GM21447 (cell line): ENCODE results near the gene AHNAK2.
"Not testable (repeated sequence)": the region's sequence is repeated elsewhere in the genome, so short reads cannot be mapped to it uniquely, and the experiment has no call there.

Experiments used
- ATAC-seq: cut with Tn5 transposase; IDR thresholded peaks from one replicate; pipeline ENCODE4 v1.9.1; 2021; ENCODE audit not compliant: unreplicated experiment

AHNAK2 gene

DNA sequence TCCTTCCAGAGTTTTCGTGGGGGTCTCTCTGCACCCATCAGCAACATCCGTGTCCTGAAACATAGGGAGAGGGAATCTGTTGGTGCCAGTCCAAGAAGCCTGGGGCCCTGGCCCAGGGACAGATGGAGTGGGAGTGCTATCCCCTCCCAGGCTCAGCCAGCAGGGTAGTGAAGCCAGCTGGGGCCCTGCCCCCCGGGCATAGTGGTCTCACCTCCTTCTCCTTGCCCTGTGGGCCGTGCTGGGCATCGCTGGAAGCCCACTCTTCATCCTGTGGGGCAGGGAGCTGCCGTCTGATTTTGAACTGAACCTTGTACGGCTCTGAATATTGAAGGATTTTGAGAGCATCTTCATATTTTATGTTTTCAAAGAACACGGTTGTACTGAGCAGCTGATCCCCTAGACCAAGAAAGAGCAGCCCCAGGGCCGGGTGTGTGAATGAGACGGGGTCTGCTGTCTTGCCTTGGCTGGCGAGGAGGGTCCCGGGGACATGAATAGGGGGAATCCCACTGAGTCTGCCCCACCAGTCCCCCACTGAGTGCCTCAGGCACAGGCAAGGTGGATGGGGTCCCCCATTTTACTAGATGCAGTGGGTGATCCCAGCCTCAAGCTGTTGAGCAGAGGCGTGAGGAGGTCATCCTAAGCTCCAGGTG is 23.3 kb downstream of the AHNAK2 start:
- no peak for ATAC-seq

DNA sequence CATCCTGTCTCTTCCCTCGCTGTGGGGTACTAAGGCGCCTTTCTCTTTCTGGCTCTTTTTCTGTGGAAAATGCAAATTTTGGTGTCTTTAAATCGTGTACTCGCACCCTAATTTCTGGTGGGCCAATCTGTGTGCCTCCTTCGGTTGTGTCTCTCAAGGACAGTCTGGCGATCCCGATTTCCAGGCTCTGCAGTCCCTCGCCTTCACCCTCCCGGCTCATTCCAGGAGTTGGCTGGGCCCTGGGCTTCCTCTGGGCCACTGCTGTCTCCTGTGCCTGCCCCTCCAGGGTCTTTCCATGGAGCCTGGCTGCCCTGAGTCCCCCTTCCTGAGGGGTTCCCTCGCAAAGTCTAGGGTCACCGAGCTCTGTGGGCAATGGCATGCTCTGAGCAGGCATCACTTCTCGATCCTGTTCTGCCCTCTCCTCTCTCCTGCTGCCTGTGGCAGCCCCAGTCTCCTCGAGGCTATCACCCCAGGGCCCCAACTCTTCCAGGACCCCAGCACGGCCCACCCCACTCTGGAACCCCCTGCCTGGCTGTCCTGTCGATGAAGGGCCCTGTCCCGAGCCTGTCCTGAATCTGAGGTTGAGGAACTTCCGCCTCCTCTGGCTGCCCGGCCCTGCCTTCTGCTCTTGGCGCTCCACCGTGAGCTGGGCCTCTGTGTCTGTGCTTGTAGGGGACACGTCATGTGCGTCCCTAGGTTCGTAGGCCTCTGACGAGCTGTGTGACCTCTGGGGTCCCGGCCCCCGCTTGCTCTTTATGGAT is 24.1 kb downstream of the AHNAK2 start:
- no peak for ATAC-seq

DNA sequence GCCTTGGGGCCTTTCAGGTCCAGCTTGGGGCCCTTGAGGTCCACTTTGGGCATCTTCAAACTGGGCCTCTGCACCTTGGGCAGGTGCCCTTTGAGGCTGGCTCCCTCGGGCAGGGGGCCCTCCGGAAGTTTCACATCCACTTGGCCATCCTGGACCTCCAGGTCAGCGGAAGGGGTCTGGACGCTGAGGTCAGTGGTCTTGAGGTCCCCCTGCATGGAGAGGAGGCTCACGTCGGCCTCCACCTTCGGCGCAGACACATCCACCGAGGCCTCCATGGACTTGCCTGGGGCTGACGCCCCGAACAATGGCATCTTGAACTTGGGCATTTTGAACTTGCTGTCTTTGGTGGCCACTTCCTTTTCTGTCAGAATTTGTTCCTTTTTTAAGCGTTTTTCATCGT is 25.1 kb downstream of the AHNAK2 start:
- ATAC-seq = no peak

DNA sequence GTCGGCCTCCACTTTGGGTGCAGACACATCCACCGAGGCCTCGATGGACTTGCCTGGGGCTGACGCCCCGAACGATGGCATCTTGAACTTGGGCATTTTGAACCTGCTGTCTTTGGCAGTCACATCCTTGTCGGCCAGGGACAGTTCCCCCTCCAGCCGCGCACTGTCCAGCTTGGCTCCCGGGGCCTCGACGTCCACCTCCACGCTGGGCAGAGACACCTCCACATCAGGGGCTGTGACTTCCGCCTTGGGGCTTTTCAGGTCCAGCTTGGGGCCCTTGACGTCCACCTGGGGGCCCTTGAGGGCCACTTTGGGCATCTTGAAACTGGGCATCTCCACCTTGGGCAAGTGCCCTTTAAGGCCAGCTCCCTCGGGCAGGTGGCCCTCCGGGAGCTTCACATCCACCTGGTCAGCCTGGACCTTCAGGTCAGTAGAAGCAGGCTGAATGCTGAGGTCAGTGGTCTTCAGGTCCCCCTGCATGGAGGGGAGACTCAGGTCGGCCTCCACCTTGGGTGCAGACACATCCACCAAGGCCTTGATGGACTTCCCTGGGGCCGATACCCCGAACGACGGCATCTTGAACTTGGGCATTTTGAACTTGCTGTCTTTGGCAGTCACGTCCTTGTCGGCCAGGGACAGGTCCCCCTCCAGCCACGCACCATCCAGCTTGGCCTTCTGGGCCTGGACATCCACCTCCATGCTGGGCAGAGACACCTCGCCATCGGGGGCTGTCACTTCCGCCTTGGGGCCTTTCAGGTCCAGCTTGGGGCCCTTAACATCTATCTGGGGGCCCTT is 26.1 kb downstream of the AHNAK2 start:
- ATAC-seq = not testable (repeated sequence)

DNA sequence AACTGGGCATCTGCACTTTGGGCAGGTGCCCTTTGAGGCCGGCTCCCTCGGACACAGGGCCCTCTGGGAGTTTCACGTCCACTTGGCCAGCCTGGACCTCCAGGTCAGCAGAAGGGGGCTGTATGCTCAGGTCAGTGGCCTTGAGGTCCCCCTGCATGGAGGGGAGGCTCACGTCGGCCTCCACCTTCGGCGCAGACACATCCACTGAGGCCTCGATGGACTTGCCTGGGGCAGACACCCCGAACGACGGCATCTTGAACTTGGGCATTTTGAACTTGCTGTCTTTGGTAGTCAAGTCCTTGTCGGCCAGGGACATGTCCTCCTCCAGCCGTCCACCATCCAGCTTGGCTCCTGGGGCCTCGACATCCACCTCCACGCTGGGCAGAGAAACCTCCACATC is 27.5 kb downstream of the AHNAK2 start:
- not testable (repeated sequence) for ATAC-seq

DNA sequence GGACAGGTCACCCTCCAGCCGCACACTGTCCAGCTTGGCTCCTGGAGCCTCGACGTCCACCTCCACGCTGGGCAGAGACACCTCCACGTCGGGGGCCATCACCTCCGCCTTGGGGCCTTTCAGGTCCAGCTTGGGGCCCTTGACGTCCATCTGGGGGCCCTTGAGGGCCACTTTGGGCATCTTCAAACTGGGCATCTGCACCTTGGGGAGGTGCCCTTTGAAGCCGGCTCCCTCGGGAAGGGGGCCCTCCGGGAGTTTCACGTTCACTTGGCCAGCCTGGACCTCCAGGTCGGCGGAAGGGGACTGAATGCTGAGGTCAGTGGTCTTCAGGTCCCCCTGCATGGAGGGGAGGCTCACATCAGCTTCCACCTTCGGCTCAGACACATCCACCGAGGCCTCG is 28.2 kb downstream of the AHNAK2 start:
- ATAC-seq = no peak

DNA sequence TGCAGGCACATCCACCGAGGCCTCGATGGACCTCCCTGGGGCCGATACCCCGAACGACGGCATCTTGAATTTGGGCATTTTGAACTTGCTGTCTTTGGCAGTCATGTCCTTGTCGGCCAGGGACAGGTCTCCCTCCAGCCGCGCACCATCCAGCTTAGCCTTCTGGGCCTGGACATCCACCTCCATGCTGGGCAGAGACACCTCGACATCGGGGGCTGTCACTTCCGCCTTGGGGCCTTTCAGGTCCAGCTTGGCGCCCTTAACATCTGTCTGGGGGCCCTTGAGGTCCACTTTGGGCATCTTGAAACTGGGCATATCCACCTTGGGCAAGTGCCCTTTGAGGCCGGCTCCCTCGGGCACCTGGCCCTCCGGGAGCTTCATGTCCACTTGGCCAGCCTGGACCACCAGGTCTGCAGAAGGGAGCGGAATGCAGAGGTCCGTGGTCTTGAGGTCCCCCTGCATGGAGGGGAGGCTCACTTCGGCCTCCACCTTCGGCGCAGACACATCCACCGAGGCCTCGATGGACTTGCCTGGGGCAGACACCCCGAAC is 28.7 kb downstream of the AHNAK2 start:
- ATAC-seq = not testable (repeated sequence)

DNA sequence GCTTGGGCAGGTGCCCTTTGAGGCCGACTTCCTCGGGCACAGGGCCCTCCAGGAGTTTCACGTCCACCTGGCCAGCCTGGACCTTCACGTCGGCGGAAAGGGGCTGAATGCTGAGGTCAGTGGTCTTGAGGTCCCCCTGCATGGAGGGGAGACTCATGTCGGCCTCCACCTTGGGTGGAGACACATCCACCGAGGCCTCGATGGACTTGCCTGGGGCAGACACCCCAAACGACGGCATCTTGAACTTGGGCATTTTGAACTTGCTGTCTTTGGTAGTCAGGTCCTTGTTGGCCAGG is 29.5 kb downstream of the AHNAK2 start:
- no peak for ATAC-seq

DNA sequence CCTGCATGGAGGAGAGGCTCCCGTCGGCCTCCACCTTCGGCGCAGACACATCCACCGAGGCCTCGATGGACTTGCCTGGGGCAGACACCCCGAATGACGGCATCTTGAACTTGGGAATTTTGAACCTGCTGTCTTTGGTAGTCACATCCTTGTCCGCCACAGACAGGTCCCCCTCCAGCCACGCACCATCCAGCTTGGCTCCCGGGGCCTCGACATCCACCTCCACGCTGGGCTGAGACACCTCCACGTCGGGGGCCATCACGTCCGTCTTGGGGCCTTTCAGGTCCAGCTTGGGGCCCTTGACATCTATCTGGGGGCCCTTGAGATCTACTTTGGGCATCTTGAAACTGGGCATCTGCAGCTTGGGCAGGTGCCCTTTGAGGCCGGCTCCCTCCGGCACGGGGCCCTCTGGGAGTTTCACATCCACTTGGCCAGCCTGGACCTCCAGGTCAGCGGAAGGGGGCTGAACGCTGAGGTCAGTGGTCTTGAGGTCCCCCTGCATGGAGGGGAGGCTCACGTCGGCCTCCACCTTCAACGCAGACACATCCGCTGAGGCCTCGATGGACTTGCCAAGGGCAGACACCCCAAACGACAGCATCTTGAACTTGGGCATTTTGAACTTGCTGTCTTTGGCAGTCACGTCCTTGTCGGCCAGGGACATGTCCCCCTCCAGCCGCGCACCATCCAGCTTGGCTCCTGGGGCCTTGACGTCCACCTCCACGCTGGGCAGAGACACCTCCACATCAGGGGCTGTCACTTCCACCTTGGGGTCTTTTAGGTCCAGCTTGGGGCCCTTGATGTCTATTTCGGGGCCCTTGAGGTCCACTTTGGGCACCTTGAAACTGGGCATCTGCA is 30.1 kb downstream of the AHNAK2 start:
- not testable (repeated sequence) for ATAC-seq

DNA sequence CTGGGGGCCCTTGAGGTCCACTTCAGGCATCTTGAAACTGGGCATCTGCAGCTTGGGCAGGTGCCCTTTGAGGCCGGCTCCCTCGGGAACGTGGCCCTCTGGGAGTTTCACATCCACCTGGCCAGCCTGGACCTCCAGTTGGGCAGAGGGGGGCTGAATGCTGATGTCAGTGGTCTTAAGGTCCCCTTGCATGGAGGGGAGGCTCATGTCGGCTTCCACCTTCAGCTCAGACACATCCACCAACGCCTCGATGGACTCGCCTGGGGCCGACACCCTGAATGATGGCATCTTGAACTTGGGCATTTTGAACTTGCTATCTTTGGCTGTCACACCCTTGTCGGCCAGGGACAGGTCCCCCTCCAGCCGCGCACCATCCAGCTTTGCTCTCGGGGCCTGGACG is 31.0 kb downstream of the AHNAK2 start:
- not testable (repeated sequence) for ATAC-seq

DNA sequence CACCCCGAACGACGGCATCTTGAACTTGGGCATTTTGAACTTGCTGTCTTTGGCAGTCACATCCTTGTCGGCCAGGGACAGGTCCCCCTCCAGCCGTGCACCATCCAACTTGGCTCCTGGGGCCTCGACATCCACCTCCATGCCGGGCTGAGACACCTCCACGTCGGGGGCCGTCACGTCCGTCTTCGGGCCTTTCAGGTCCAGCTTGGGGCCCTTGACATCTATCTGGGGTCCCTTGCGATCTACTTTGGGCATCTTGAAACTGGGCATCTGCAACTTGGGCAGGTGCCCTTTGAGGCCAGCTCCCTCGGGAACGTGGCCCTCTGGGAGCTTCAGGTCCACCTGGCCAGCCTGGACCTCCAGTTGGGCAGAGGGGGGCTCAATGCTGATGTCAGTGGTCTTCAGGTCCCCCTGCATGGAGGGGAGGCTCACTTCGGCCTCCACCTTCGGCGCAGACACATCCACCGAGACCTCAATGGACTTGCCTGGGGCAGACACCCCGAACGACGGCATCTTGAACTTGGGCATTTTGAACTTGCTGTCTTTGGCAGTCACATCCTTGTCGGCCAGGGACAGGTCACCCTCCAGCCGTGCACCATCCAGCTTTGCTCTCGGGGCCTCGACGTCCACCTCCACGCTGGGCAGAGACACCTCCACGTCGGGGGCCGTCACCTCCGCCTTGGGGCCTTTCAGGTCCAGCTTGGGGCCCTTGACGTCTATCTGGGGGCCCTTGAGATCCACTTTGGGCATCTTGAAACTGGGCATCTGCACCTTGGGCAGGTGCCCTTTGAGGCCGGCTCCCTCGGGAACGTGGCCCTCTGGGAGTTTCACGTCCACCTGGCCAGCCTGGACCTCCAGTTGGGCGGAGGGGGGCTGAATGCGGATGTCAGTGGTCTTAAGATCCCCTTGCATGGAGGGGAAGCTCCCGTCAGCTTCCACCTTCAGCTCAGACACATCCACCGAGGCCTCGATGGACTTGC is 31.9 kb downstream of the AHNAK2 start:
- ATAC-seq = not testable (repeated sequence)

DNA sequence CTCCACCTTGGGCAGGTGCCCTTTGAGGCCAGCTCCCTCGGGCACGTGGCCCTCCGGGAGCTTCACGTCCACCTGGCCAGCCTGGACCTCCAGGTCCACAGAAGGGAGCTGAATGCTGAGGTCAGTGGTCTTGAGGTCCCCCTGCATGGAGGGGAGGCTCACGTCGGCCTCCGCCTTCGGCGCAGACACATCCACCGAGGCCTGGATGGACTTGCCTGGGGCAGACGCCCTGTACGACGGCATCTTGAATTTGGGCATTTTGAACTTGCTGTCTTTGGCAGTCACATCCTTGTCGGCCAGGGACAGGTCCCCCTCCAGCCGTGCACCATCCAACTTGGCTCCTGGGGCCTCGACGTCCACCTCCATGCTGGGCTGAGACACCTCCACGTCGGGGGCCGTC is 32.9 kb downstream of the AHNAK2 start:
- ATAC-seq = not testable (repeated sequence)

DNA sequence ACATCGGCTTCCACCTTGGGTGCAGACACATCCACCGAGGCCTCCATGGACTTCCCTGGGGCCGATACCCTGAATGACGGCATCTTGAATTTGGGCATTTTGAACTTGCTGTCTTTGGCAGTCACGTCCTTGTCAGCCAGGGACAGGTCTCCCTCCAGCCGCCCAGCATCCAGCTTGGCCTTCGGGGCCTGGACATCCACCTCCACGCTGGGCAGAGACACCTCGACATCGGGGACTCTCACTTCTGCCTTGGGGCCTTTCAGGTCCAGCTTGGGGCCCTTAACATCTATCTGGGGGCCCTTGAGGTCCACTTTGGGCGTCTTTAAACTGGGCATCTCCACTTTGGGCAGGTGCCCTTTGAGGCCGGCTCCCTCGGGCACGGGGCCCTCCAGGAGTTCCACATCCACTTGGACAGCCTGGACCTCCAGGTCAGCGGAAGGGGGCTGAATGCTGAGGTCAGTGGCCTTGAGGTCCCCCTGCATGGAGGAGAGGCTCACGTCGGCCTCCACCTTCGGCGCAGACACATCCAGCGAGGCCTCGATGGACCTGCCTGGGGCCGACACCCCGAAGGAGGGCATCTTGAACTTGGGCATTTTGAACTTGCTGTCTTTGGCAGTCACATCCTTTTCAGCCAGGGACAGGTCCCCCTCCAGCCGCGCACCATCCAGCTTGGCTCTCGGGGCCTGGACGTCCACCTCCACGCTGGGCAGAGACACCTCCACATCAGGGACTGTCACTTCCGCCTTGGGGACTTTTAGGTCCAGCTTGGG is 33.6 kb downstream of the AHNAK2 start:
- ATAC-seq = not testable (repeated sequence)

DNA sequence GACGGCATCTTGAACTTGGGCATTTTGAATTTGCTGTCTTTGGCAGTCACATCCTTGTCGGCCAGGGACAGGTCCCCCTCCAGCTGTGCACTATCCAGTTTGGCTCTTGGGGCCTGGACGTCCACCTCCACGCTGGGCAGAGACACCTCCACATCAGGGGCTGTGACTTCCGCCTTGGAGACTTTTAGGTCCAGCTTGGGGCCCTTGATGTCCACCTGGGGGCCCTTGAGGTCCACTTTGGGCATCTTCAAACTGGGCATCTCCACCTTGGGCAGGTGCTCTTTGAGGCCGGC is 34.2 kb downstream of the AHNAK2 start:
- ATAC-seq = not testable (repeated sequence)

DNA sequence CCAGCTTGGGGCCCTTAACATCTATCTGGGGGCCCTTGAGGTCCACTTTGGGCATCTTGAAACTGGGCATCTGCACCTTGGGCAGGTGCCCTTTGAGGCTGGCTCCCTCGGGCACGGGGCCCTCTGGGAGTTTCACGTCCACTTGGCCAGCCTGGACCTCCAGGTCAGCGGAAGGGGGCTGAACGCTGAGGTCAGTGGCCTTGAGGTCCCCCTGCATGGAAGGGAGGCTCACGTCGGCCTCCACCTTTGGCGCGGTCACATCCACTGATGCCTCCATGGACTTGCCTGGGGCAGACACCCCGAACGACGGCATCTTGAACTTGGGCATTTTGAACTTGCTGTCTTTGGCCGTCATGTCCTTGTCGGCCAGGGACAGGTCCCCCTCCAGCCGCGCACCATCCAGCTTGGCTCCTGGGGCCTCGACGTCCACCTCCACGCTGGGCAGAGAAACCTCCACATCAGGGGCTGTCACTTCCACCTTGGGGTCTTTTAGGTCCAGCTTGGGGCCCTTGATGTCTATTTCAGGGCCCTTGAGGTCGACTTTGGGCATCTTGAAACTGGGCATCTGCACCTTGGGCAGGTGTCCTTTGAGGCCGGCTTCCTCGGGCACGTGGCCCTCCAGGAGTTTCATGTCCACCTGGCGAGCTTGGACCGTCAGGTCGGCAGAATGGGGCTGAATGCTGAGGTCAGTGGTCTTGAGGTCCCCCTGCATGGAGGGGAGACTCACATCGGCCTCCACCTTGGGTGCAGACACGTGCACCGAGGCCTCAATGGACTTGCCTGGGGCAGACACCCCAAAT is 34.8 kb downstream of the AHNAK2 start:
- ATAC-seq = not testable (repeated sequence)

DNA sequence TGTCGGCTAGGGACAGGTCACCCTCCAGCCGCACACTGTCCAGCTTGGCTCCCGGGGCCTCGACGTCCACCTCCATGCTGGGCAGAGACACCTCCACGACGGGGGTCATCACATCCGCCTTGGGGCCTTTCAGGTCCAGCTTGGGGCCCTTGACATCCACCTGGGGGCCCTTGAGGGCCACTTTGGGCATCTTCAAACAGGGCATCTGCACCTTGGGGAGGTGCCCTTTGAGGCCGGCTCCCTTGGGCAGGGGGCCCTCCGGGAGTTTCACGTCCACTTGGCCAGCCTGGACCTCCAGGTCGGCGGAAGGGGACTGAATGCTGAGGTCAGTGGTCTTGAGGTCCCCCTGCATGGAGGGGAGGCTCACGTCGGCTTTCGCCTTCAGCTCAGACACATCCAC is 35.6 kb downstream of the AHNAK2 start:
- no peak for ATAC-seq

DNA sequence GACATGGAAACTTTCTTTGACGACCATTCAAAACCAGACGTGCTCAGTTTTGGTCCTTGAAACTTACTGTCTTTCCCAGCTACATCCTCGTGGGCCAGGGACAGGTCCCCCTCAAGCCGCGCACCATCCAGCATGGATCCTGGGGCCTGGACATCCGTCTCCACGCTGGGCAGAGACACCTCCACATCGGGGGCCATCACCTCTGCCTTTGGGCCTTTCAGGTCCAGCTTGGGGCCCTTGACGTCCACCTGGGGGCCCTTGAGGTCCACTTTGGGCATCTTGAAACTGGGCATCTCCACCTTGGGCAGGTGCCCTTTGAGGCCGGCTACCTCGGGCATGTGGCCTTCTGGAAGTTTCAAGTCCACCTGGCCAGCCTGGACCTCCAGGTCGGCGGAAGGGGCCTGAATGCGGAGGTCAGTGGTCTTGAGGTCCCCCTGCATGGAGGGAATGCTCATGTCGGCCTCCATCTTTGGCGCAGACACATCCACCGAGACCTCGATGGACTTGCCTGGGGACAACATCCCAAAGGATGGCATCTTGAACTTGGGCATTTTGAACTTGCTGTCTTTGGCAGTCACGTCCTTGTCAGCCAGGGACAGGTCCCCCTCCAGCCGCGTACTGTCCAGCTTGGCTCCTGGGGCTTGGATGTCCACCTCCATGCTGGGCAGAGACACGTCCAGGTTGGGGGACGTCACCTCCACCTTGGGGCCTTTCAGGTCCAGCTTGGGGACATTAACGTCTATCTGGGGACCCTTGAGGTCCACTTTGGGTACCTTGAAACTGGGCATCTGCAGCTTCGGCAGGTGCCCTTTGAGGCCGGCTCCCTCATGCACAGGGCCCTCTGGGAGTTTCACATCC is 36.4 kb downstream of the AHNAK2 start:
- no peak for ATAC-seq
